ENCODE results near the gene RELB.

DNA sequence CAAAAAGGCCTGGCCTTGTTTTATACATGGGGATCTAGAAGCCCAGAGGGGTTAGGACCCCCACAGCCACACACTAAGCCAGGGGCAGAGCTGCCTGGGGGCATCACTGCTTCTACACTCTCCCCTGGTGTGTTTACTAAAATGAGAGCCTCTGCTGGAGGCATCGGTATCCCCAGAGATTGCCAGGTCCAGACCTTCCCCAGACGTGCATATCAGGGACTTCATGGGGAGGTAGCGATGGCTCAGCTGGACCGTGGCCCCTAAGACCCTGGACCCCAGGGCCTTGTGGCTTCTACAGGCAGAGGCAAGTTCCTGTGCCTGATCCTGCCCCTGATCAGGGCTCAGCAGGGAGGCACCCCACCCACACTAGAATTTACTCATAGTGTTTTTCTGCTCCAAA lies 32.6 kb upstream of the RELB start:
- TF ChIP-seq CTCF (IDR thresholded peaks at IDR 0.05) (no peak), POLR2A (IDR thresholded peaks at IDR 0.05) (no peak)
